Mesenchymal stem cell (in vitro differentiated cells and primary cell): ENCODE results near the gene ANKRD33.

Source experiments
- DNase-seq: peaks from one replicate; pipeline ENCODE4 v3.0.0-alpha.2; 2013
- H2AFZ ChIP-seq: one replicate; pipeline ENCODE4 v1.6.1; 2013; ENCODE audit warnings: low read depth, mild to moderate bottlenecking, control low read depth, inconsistent platforms, low read length, moderate library complexity
- H2AK5ac ChIP-seq: 2 replicates; pipeline ENCODE4 v1.6.1; 2013; ENCODE audit warnings: low read length, moderate library complexity, mild to moderate bottlenecking, inconsistent platforms; ENCODE audit not compliant: severe bottlenecking
- H2BK120ac ChIP-seq: one replicate; pipeline ENCODE4 v1.6.1; 2013; ENCODE audit warnings: low read depth, mild to moderate bottlenecking, inconsistent platforms, low read length, moderate library complexity
- H2BK12ac ChIP-seq, 2 experiments: one replicate each; pipeline ENCODE4 v1.6.1; 2013; ENCODE audit warnings: inconsistent platforms in 2 of 2, low read length in 2 of 2, mild to moderate bottlenecking in 2 of 2, moderate library complexity in 2 of 2, control low read depth in 1 of 2
- H2BK15ac ChIP-seq: one replicate; pipeline ENCODE4 v1.6.1; 2013; ENCODE audit warnings: mild to moderate bottlenecking, low read depth, inconsistent platforms; ENCODE audit not compliant: poor library complexity, severe bottlenecking
- H2BK5ac ChIP-seq: 2 replicates; pipeline ENCODE4 v1.6.1; 2013; ENCODE audit warnings: low read depth, mild to moderate bottlenecking, low read length, control low read depth, inconsistent platforms; ENCODE audit not compliant: poor library complexity, severe bottlenecking
- H3K14ac ChIP-seq, 2 experiments: one replicate each; pipeline ENCODE4 v1.6.1; 2013; ENCODE audit warnings: inconsistent platforms in 2 of 2, low read length in 2 of 2, control low read depth in 1 of 2, mild to moderate bottlenecking in 1 of 2, moderate library complexity in 1 of 2
- H3K18ac ChIP-seq, 2 experiments: one replicate each; pipeline ENCODE4 v1.6.1; 2013; ENCODE audit warnings: inconsistent platforms in 2 of 2, low read length in 2 of 2, control low read depth in 1 of 2, low read depth in 1 of 2, mild to moderate bottlenecking in 1 of 2
- H3K23ac ChIP-seq, 2 experiments: one replicate each; pipeline ENCODE4 v1.6.1; 2013; ENCODE audit warnings: inconsistent platforms in 2 of 2, low read length in 2 of 2, mild to moderate bottlenecking in 2 of 2, moderate library complexity in 2 of 2, control low read depth in 1 of 2
- H3K27ac ChIP-seq: 2 replicates; pipeline ENCODE4 v1.5.1; 2013; ENCODE audit warnings: mild to moderate bottlenecking, moderate library complexity, low read length, control low read depth, inconsistent platforms; ENCODE audit not compliant: poor library complexity, severe bottlenecking
- H3K27me3 ChIP-seq, 2 experiments: 2 replicates each; pipeline versions ENCODE4 v1.6.1 to v1.7.0; 2013; ENCODE audit warnings: low read length in 2 of 2, mild to moderate bottlenecking in 2 of 2, moderate library complexity in 2 of 2, control low read depth in 1 of 2, inconsistent platforms in 1 of 2; ENCODE audit not compliant: control insufficient read depth in 1 of 2, insufficient read depth in 1 of 2
- H3K36me3 ChIP-seq, 2 experiments: 2 replicates each; pipeline versions ENCODE4 v1.6.1 to v1.7.0; 2013; ENCODE audit warnings: low read length in 2 of 2, control low read depth in 1 of 2, inconsistent platforms in 1 of 2, low read depth in 1 of 2, mild to moderate bottlenecking in 1 of 2; ENCODE audit not compliant: insufficient read depth in 2 of 2, control insufficient read depth in 1 of 2
- H3K4ac ChIP-seq, 2 experiments: one replicate each; pipeline ENCODE4 v1.6.1; 2013; ENCODE audit warnings: inconsistent platforms in 2 of 2, low read length in 2 of 2, mild to moderate bottlenecking in 2 of 2, moderate library complexity in 2 of 2, control low read depth in 1 of 2, low read depth in 1 of 2
- H3K4me1 ChIP-seq: 2 replicates; pipeline ENCODE4 v1.6.1; 2013; ENCODE audit warnings: low read depth, low read length, control low read depth; ENCODE audit not compliant: control insufficient read depth, insufficient read depth
- H3K4me2 ChIP-seq: 2 replicates; pipeline ENCODE4 v1.6.1; 2013; ENCODE audit warnings: low read length, mild to moderate bottlenecking, inconsistent platforms; ENCODE audit not compliant: poor library complexity, severe bottlenecking
- H3K4me3 ChIP-seq, 2 experiments: 2 replicates each; pipeline versions ENCODE4 v1.5.1 to v1.7.0; 2013; ENCODE audit warnings: low read length in 2 of 2, mild to moderate bottlenecking in 2 of 2, control low read depth in 1 of 2, low read depth in 1 of 2; ENCODE audit not compliant: insufficient read depth in 1 of 2
- H3K79me1 ChIP-seq: replicated peaks from 2 replicates; pipeline ENCODE4 v1.6.1; 2013; ENCODE audit warnings: mild to moderate bottlenecking, control low read depth, low read length, inconsistent platforms; ENCODE audit not compliant: poor library complexity, severe bottlenecking
- H3K9ac ChIP-seq: 2 replicates; pipeline ENCODE4 v1.7.0; 2013; ENCODE audit warnings: mild to moderate bottlenecking, low read length, moderate library complexity
- H3K9me3 ChIP-seq: 2 replicates; pipeline ENCODE4 v1.7.0; 2013; ENCODE audit warnings: mild to moderate bottlenecking, low read length; ENCODE audit not compliant: control insufficient read depth
- H4K8ac ChIP-seq: one replicate; pipeline ENCODE4 v1.6.1; 2013; ENCODE audit warnings: inconsistent platforms, mild to moderate bottlenecking, low read length, moderate library complexity
- H4K91ac ChIP-seq: one replicate; pipeline ENCODE4 v1.6.1; 2013; ENCODE audit warnings: mild to moderate bottlenecking, low read length, inconsistent platforms
- WGBS: methylation state at CpG from one replicate; pipeline ENCODE4 v1.1.7; 2013; ENCODE audit warnings: mixed read lengths; 5-methylcytosine and 5-hydroxymethylcytosine counted together

Gene ANKRD33

DNA sequence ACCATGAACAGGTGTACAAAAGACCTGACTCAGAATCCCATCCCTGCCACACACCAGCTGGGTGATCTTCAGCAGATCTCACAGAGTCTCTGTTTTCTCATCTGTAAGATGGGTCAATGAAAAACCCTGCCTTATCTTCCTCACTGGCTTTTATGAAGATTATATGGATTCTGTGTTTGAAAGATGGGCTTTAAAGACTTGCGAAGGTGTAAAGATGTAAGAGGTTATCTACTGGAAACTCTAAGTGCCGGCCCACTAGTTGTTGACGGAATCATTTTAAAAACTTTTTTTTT is 15.3 kb upstream of the ANKRD33 start:
- peaks cover 38 to 48% of the 10 kb centered on the region in 2 experiments for H3K27me3 ChIP-seq

DNA sequence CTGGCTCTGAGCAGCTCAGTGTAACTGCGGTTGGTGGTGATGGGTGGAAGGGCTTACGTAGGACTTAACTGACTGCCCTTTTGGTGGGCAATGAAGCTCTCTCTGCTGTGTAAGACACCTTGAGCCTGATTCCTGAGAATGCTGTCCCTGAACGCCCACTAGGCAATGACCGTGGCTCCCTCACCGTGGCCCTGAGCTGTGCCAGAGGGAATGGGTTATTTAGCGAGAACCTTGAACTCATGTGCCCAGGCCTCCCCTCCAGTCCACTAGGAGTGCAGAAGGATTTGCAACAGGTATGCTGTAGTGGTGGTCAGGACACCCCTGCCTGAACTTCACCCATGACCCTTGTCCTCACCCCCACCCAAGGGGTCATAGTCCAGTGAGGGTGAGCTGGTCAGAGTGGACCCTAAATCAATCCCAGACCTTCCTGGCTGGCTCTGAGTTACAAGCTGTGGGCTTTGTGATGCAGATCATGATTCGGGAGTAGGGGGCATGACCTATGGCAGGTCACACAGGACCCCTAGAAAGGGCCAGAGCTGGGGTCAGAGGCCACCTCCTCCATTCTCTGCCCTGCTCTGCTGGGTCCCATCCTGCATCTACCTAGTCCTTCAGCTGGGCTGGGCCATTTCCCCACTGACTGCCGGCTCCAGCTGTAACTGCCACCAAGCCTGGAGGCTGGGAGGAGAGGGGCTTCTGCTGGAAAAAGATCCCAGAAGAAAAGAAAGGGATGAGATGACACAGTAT is 14.5 kb upstream of the ANKRD33 start:
- no peaks in the 10 kb centered on the region for H3K36me3 ChIP-seq
- H3K9ac ChIP-seq = no peak overlapping the region
- H2BK120ac ChIP-seq = no peak overlapping the region
- H3K4me1 ChIP-seq = peaks cover 13% of the 10 kb centered on the region
- H3K14ac ChIP-seq = no peak overlapping the region
- no peak overlapping the region for H3K23ac ChIP-seq
- H2BK5ac ChIP-seq = no peak overlapping the region
- H3K79me1 ChIP-seq = no peaks in the 10 kb centered on the region
- H2AK5ac ChIP-seq = no peak overlapping the region
- no peak overlapping the region for H3K4me2 ChIP-seq
- 90% methylated on average over 7 of the region's 8 CpGs for WGBS
- no peak overlapping the region for H2AFZ ChIP-seq
- no peaks in the 10 kb centered on the region for H3K9me3 ChIP-seq
- no peak overlapping the region for H3K27ac ChIP-seq
- H4K8ac ChIP-seq = no peak overlapping the region
- peak overlapping the region in 1 of 2 experiments; percentile 17 for H2BK12ac ChIP-seq
- H3K18ac ChIP-seq = peak overlapping the region in 1 of 2 experiments; percentile 4
- no peak overlapping the region for H3K4ac ChIP-seq
- no peak overlapping the region for H4K91ac ChIP-seq
- H3K4me3 ChIP-seq = no peak overlapping the region
- DNase-seq = no peak
- no peak overlapping the region for H2BK15ac ChIP-seq
- H3K27me3 ChIP-seq = peaks cover 31 to 43% of the 10 kb centered on the region in 2 experiments

More for the DNA sequence above, 15.3 kb upstream of the ANKRD33 start:
- no peak overlapping the region for H2AK5ac ChIP-seq
- no peak overlapping the region for H2BK120ac ChIP-seq
- no peak overlapping the region for H3K4me2 ChIP-seq
- no peak overlapping the region for H2BK15ac ChIP-seq
- no peak overlapping the region for H4K91ac ChIP-seq
- no peak overlapping the region for H4K8ac ChIP-seq
- no peaks in the 10 kb centered on the region for H3K79me1 ChIP-seq
- no peak overlapping the region for H3K4me3 ChIP-seq
- H3K4ac ChIP-seq = no peak overlapping the region
- H2AFZ ChIP-seq = no peak overlapping the region
- H3K14ac ChIP-seq = no peak overlapping the region
- H3K4me1 ChIP-seq = peaks cover 13% of the 10 kb centered on the region
- no CpG with 5 or more reads among the region's 3 CpGs for WGBS
- H3K18ac ChIP-seq = no peak overlapping the region
- H3K27ac ChIP-seq = no peak overlapping the region
- no peaks in the 10 kb centered on the region for H3K36me3 ChIP-seq
- H2BK12ac ChIP-seq = peak overlapping the region in 1 of 2 experiments; percentile 32
- H3K9ac ChIP-seq = no peak overlapping the region
- no peak overlapping the region for H3K23ac ChIP-seq
- no peak for DNase-seq
- no peak overlapping the region for H2BK5ac ChIP-seq
- H3K9me3 ChIP-seq = no peaks in the 10 kb centered on the region

DNA sequence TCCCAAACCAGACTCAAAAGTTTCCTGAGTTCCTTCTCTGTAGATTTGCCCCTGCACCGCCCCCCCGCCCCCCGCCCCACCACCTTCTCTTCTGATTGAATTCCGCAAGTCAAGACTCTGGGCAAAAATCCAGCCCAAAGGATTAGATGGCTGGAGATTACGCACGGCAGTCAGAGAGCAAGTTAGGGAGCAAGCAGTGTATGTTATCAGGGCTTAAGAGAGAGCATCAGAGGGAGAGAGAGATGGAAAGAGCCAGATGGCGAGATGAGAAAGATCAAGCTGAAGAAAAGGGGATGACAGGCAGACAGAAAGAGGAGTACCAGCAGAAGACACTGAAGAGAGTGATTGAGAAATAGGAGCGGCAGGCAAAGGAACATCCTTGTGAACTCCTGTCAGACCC is 13.9 kb upstream of the ANKRD33 start:
- Histone ChIP-seq H4K8ac (no peak overlapping the region), H3K36me3 (no peaks in the 10 kb centered on the region), H3K9me3 (no peaks in the 10 kb centered on the region), H2BK15ac (no peak overlapping the region), H3K27me3 (peaks cover 26 to 38% of the 10 kb centered on the region in 2 experiments), H3K23ac (no peak overlapping the region), H3K4me2 (no peak overlapping the region), H4K91ac (no peak overlapping the region), H3K4me3 (no peak overlapping the region), H2BK120ac (no peak overlapping the region), H2AFZ (no peak overlapping the region), H3K4ac (no peak overlapping the region), H2AK5ac (no peak overlapping the region), H3K18ac (no peak overlapping the region), H2BK12ac (no peak overlapping the region), H3K27ac (no peak overlapping the region), H3K9ac (no peak overlapping the region), H3K4me1 (peaks cover 7% of the 10 kb centered on the region), H2BK5ac (no peak overlapping the region), H3K79me1 (no peaks in the 10 kb centered on the region), H3K14ac (no peak overlapping the region)
- WGBS = 77% methylated on average over 5 of the region's 8 CpGs
- no peak for DNase-seq

GRCh38 chr12:51874486-51874885 is 13.4 kb upstream of the ANKRD33 start:
- H2BK120ac ChIP-seq = no peak overlapping the region
- WGBS = 90% methylated on average over 4 of the region's 4 CpGs
- H3K27me3 ChIP-seq = peaks cover 25 to 33% of the 10 kb centered on the region in 2 experiments
- no peak overlapping the region for H3K27ac ChIP-seq
- no peak overlapping the region for H3K14ac ChIP-seq
- no peak overlapping the region for H4K91ac ChIP-seq
- no peak overlapping the region for H3K4ac ChIP-seq
- H2BK12ac ChIP-seq = no peak overlapping the region
- H2AFZ ChIP-seq = no peak overlapping the region
- H3K4me3 ChIP-seq = no peak overlapping the region
- H3K4me1 ChIP-seq = peaks cover 2% of the 10 kb centered on the region
- H3K4me2 ChIP-seq = no peak overlapping the region
- DNase-seq = no peak
- no peak overlapping the region for H2BK15ac ChIP-seq
- H3K36me3 ChIP-seq = no peaks in the 10 kb centered on the region
- no peaks in the 10 kb centered on the region for H3K79me1 ChIP-seq
- H2BK5ac ChIP-seq = no peak overlapping the region
- no peak overlapping the region for H2AK5ac ChIP-seq
- no peak overlapping the region for H4K8ac ChIP-seq
- no peak overlapping the region for H3K9ac ChIP-seq
- no peaks in the 10 kb centered on the region for H3K9me3 ChIP-seq
- no peak overlapping the region for H3K18ac ChIP-seq
- H3K23ac ChIP-seq = no peak overlapping the region
